Left renal pelvis (tissue), 4 donors: ENCODE results near the gene CIAPIN1. TPM values are rescaled to one million over a fixed set of nuclear protein-coding genes. Genes with fewer than 3 reads are reported as not detected.
"Not testable (repeated sequence)": the region's sequence is repeated elsewhere in the genome, so short reads cannot be mapped to it uniquely, and the experiment has no call there.

Experiments used
- DNase-seq, 4 donors: peaks; one replicate each; pipeline ENCODE4 v3.0.0-alpha.2; 2013; ENCODE audit warnings: low read depth in 4 of 4, low spot score in 3 of 4
- polyA plus RNA-seq, 4 donors: library from polyadenylated mRNA; unstranded; fragments of 120-200 nt; gene quantifications; one replicate each; pipeline ENCODE4 v1.2.1, GENCODE V29; 2013; ENCODE audit not compliant: insufficient read length in 4 of 4

The CIAPIN1 gene
- polyA plus RNA-seq, 4 donors = 52.6 to 96.9 (median 90.0) TPM

GRCh38 chr16:57411362-57411976 is 35.7 kb downstream of the CIAPIN1 start:
- DNase-seq = no peak

GRCh38 chr16:57409870-57410587 is 37.2 kb downstream of the CIAPIN1 start:
- no peak for DNase-seq

GRCh38 chr16:57409065-57409464 is 38.1 kb downstream of the CIAPIN1 start:
- no peak for DNase-seq

GRCh38 chr16:57407521-57408353 is 39.4 kb downstream of the CIAPIN1 start:
- DNase-seq = no peak

- DNase-seq = no peak
Observed at GRCh38 chr16:57406881-57407280, 40.3 kb downstream of the CIAPIN1 start.

- DNase-seq = no peak
Observed at GRCh38 chr16:57405097-57405496, 42.1 kb downstream of the CIAPIN1 start.

- no peak for DNase-seq
Observed at GRCh38 chr16:57403965-57404817, 43.0 kb downstream of the CIAPIN1 start, which contains the start of gene CCL17. Gene CCL17 (plus strand): TSS chr16:57404767. CDS start chr16:57413933, 9,166 bp downstream.

GRCh38 chr16:57401943-57402640 is 45.1 kb downstream of the CIAPIN1 start:
- no peak for DNase-seq

GRCh38 chr16:57397493-57397892 is 49.7 kb downstream of the CIAPIN1 start:
- not testable (repeated sequence) for DNase-seq

- no peak for DNase-seq
Observed at GRCh38 chr16:57396786-57397185, 50.4 kb downstream of the CIAPIN1 start.

- no peak for DNase-seq
Observed at GRCh38 chr16:57395026-57395425, 52.2 kb downstream of the CIAPIN1 start.

GRCh38 chr16:57394444-57394843 is 52.7 kb downstream of the CIAPIN1 start:
- no peak for DNase-seq

- no peak for DNase-seq
Observed at GRCh38 chr16:57392694-57393093, 54.5 kb downstream of the CIAPIN1 start.

- no peak for DNase-seq
Observed at GRCh38 chr16:57391708-57392107, 55.5 kb downstream of the CIAPIN1 start.

GRCh38 chr16:57391300-57391699 is 55.9 kb downstream of the CIAPIN1 start:
- no peak for DNase-seq

GRCh38 chr16:57390636-57391295 is 56.4 kb downstream of the CIAPIN1 start:
- DNase-seq = no peak

- no peak for DNase-seq
Observed at GRCh38 chr16:57389087-57389468, 58.1 kb downstream of the CIAPIN1 start.

GRCh38 chr16:57388359-57389086 is 58.7 kb downstream of the CIAPIN1 start:
- DNase-seq = no peak
